GM12874 (cell line): ENCODE data around the gene PPP6R1.

ENCODE experiments used
- TF ChIP-seq, protein P1 (sequence below): IDR thresholded peaks from 2 replicates; pipeline ENCODE4 v1.5.1; 2011; ENCODE audit warnings: low read depth, mild to moderate bottlenecking, control low read depth, low read length, moderate library complexity; ENCODE audit not compliant: insufficient read depth

PPP6R1 gene

GRCh38 chr19:55238030-55238429 lies 20.8 kb downstream of the PPP6R1 start:
- TF ChIP-seq, protein P1, sequence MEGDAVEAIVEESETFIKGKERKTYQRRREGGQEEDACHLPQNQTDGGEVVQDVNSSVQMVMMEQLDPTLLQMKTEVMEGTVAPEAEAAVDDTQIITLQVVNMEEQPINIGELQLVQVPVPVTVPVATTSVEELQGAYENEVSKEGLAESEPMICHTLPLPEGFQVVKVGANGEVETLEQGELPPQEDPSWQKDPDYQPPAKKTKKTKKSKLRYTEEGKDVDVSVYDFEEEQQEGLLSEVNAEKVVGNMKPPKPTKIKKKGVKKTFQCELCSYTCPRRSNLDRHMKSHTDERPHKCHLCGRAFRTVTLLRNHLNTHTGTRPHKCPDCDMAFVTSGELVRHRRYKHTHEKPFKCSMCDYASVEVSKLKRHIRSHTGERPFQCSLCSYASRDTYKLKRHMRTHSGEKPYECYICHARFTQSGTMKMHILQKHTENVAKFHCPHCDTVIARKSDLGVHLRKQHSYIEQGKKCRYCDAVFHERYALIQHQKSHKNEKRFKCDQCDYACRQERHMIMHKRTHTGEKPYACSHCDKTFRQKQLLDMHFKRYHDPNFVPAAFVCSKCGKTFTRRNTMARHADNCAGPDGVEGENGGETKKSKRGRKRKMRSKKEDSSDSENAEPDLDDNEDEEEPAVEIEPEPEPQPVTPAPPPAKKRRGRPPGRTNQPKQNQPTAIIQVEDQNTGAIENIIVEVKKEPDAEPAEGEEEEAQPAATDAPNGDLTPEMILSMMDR, result no peak

DNA sequence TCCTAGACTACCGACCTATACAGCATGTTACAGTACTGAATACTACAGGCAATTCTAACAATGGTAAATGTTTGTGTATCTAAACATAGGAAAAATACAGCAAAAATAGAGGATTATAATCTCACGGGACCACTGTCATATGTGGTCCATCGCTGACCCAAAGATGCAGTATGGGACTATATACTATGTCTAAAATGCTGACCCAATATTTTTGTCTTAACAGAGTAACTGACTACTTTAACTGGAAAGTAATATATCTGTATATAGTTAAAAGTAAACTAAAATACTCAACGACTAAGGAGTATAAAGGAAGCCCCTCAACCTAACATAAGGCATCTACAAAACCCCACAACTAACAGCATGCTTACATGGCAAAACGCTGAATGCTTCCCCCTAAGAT lies 25.8 kb downstream of the PPP6R1 start:
- TF ChIP-seq, protein P1, result no peak

GRCh38 chr19:55232286-55232602 lies 26.6 kb downstream of the PPP6R1 start:
- TF ChIP-seq, protein P1, result no peak

GRCh38 chr19:55231391-55232285 lies 27.2 kb downstream of the PPP6R1 start:
- TF ChIP-seq, protein P1, result no peak

- TF ChIP-seq, protein P1, result no peak
Measured at GRCh38 chr19:55230780-55231179, 28.0 kb downstream of the PPP6R1 start.

DNA sequence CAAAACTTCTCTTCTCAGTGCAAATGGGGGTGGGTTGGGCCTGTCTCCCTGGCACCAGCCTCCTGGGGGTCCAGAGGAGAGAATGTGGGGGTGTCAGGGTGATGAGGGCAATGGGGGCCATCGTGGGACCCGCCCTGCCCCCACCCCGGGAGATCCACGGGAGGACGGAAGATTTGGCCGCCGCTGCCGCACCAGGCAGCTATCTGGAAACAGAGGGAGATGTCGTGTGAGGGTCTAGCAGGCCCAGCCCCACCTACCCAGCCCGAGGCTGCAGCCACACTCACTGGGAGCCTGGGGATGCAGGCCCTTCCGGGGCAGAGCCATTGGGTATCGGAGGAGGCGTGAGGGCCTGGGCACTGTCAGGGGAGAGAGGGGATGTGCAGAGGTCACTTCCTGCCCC lies 28.5 kb downstream of the PPP6R1 start:
- TF ChIP-seq, protein P1, result no peak

- TF ChIP-seq, protein P1, result no peak
Measured at GRCh38 chr19:55229789-55230182, 29.0 kb downstream of the PPP6R1 start.
